Epithelial cell of esophagus (primary cell): ENCODE data around the gene HSPG2.
A peak's percentile ranks its signal among the peaks of the same experiment; 100 is the strongest.

Experiments
- DNase-seq: peaks from one replicate; pipeline ENCODE4 v3.0.0; 2010; ENCODE audit warnings: low read depth
- H3K4me3 ChIP-seq: 2 replicates; pipeline ENCODE4 v1.5.1; 2011; ENCODE audit warnings: mild to moderate bottlenecking, low read length, control low read depth
- CTCF ChIP-seq: IDR thresholded peaks from 2 replicates; pipeline ENCODE4 v1.5.1; 2011; ENCODE audit warnings: low read depth, mild to moderate bottlenecking, low read length, control low read depth, inconsistent platforms; ENCODE audit not compliant: insufficient read depth; ENCODE audit errors: missing control alignments

HSPG2 gene

GRCh38 chr1:21813542-21813941, 123.6 kb downstream of the HSPG2 start:
- no peak overlapping the region for H3K4me3 ChIP-seq
- no peak for DNase-seq
- no peak for TF ChIP-seq CTCF

GRCh38 chr1:21811875-21812305, 125.2 kb downstream of the HSPG2 start, which contains the start of gene LDLRAD2:
LDLRAD2 (plus strand) TSS chr1:21812265; CDS start chr1:21812452, 187 bp downstream.
- TF ChIP-seq CTCF: no peak
- H3K4me3 ChIP-seq: no peak within 1 kb of the TSS
- DNase-seq: no peak

- TF ChIP-seq CTCF: no peak
- no peak for DNase-seq
- no peak overlapping the region for H3K4me3 ChIP-seq
Measured at GRCh38 chr1:21804536-21804935, 132.6 kb downstream of the HSPG2 start.

- TF ChIP-seq CTCF: no peak
- peak; percentile 76 for DNase-seq
- H3K4me3 ChIP-seq: no peak overlapping the region
Measured at GRCh38 chr1:21801100-21801499, 136.0 kb downstream of the HSPG2 start.

- TF ChIP-seq CTCF: no peak
- no peak overlapping the region for H3K4me3 ChIP-seq
- DNase-seq: no peak
Measured at GRCh38 chr1:21799730-21800129, 137.4 kb downstream of the HSPG2 start.

GRCh38 chr1:21795075-21795474, 142.0 kb downstream of the HSPG2 start:
- no peak for TF ChIP-seq CTCF
- DNase-seq: no peak
- no peak overlapping the region for H3K4me3 ChIP-seq

GRCh38 chr1:21794656-21795055, 142.5 kb downstream of the HSPG2 start:
- no peak overlapping the region for H3K4me3 ChIP-seq
- DNase-seq: no peak
- no peak for TF ChIP-seq CTCF
